GM20000 (cell line): ENCODE data around the gene FCER2.
A peak's percentile ranks its signal among the peaks of the same experiment; 100 is the strongest.
"Not testable (repeated sequence)": the region's sequence is repeated elsewhere in the genome, so short reads cannot be mapped to it uniquely, and the experiment has no call there.

Experiments
- DNase-seq: peaks from one replicate; pipeline ENCODE4 v3.0.0; 2012; ENCODE audit warnings: low spot score
- TF ChIP-seq, protein P1 (sequence below): IDR thresholded peaks from 2 replicates; pipeline ENCODE4 v1.5.1; 2012; ENCODE audit warnings: mild to moderate bottlenecking, control low read depth; ENCODE audit errors: extremely low read depth, missing control alignments

The FCER2 gene, protein sequence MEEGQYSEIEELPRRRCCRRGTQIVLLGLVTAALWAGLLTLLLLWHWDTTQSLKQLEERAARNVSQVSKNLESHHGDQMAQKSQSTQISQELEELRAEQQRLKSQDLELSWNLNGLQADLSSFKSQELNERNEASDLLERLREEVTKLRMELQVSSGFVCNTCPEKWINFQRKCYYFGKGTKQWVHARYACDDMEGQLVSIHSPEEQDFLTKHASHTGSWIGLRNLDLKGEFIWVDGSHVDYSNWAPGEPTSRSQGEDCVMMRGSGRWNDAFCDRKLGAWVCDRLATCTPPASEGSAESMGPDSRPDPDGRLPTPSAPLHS

DNA sequence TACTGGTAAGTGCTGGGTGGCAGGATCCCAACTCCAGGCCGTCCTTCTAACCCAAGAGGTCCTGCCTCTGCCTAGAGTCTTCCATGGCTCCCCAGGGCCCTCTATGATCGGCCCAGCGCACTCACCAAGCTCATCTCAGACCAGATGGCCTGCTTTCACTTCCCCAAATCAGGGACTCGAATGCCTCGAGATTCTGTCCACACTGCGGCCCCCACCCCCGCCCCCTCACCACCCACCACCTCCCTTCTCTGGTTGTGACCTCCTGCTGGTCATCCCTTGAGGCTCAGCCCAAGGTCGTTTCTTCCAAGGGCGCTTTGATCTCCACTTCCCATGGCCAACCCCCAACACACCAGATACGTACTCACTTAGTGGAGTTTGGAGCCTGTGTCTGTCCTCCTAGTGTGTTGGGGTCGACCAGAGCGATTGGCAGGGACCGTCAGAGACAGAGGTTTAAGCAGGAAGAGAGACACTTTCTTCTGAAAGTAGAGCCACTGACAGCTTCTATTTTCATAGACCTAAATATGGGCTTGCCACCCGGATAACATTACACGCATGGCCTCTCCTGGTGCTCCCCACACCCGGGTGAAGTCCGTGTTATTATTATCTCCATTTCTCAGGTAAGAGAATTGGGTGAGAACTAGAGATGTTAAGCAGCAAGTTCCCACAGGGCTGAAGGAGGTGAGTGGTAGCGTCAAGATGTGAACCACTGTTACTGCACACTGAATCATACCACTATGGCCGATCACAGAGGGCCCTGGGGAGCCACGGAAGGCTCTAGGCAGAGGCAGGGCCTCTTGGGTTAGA is at the start of gene FCER2:
FCER2 (minus strand) TSS at position 478 of the 804 bp plus-strand sequence. CDS start 2,371 bp downstream, outside the sequence.
- TF ChIP-seq, protein P1, sequence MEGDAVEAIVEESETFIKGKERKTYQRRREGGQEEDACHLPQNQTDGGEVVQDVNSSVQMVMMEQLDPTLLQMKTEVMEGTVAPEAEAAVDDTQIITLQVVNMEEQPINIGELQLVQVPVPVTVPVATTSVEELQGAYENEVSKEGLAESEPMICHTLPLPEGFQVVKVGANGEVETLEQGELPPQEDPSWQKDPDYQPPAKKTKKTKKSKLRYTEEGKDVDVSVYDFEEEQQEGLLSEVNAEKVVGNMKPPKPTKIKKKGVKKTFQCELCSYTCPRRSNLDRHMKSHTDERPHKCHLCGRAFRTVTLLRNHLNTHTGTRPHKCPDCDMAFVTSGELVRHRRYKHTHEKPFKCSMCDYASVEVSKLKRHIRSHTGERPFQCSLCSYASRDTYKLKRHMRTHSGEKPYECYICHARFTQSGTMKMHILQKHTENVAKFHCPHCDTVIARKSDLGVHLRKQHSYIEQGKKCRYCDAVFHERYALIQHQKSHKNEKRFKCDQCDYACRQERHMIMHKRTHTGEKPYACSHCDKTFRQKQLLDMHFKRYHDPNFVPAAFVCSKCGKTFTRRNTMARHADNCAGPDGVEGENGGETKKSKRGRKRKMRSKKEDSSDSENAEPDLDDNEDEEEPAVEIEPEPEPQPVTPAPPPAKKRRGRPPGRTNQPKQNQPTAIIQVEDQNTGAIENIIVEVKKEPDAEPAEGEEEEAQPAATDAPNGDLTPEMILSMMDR, result no peak
- peak; percentile 73 for DNase-seq

DNA sequence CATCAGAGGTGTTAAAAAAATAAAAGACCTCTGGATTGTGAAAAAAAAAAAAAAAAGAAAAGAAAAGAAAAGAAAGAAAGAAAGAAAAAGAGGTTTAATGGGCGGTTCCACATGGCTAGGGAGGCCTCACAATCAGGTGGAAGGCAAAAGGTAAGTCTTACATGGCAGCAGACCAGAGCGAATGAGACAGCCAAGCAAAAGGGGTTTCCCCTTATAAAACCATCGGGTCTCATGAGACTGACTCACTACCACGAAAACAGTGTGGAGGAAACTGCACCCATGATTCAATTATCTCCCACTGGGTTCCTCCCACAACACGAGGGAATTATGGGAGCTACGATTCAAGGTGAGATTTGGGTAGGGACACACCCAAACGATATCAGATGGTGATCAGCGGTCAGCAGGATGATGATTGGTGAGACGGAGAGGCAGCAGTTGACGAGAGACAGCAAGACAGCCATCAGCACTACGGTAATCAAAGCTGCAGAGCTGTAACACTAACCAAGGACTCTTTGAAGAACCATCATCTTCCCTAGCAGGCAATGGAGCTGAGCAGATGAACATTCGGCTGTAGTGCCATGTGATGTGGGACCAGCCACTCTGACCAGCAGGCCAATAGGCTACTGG is 49.3 kb upstream of the FCER2 start:
- DNase-seq, result no peak
- TF ChIP-seq, protein P1, result no peak

DNA sequence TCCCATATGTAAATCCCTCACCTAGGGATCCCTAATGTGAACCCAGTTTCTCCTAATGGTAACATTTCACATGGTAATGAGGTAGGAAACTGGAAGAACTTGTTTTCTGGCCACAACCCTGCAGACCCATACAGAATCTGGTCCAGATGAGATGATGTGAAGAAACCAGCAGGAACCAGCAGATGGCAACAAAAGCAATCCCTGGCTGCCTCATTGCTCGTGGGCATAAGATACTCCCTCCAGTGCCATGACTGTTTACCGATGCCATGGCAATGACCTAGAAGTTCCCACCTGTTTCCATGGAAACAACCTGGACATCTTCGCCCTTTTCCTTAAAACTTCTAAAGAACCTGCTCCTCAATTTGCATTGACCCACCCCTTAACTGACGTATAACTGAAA is 46.8 kb upstream of the FCER2 start:
- TF ChIP-seq, protein P1, result no peak
- DNase-seq, result no peak

DNA sequence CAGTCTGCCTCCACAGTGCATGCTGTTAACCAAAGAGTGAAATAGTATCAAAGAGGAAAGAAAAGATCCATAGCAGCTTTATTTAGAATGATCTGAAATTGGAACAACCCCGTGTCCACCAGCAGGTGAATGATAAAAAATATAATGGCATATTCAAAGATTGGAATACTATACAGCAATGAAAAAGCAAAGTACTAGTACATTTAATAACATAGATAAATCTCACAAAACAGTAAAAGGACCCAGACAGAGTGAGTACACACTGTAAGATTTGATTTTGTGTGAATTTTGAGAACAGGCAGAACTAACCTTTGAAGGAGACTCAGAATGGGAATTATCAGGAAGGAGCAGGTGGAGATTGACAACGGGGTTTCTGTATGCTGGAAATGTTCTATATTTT is 46.2 kb upstream of the FCER2 start:
- TF ChIP-seq, protein P1, result no peak
- DNase-seq, result no peak

DNA sequence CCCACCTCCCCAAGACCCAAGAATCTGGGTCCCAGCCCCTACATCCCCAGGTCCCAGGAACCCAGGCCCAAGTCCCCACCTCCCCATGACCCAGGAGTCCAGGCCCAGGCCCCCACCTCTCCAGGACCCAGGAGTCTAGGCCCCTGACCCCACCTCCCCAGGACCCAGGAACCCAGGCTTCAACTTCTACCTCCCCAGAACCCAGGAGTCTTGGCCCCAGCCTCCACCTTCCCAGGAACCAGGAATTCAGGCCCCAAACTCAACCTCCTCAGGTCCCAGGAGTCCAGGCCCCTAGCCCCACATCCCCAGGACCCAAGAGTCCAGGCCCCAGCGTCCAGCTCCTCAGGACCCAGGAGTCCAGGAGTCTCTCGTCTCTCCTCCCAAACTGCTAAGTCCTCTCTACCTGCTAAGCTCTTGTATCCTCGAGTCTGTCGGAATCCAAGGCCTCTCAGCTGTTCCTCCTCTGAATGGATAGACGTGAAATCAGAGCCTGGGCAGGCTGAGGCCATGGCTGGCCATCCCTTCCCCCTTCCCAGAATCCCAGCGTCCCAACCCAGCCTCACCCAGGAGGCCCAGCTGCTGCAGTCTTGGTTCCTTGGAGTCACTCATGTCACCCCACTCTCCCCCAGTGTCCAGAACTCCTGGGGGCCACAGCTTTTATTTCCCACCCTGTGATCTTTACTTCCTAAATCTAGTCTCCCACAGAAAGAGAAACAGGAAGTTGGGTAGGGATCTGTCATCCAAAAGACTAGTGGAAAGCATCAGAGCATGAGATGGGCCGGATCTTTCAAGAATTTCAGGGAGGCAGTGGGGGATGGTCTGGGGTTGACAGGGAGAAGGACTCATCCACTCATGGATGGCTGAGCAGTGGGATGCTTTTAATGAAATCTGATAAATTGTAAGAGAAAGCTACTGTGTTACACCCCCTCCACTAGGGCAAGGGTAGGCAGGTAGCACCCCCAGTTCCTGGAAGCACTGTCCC is 45.3 kb upstream of the FCER2 start, which contains the start of gene CD209:
CD209 (minus strand) TSS at position 632 of the 982 bp plus-strand sequence; CDS start at position 609, 23 bp downstream.
- DNase-seq, result no peak
- TF ChIP-seq, protein P1, result no peak

DNA sequence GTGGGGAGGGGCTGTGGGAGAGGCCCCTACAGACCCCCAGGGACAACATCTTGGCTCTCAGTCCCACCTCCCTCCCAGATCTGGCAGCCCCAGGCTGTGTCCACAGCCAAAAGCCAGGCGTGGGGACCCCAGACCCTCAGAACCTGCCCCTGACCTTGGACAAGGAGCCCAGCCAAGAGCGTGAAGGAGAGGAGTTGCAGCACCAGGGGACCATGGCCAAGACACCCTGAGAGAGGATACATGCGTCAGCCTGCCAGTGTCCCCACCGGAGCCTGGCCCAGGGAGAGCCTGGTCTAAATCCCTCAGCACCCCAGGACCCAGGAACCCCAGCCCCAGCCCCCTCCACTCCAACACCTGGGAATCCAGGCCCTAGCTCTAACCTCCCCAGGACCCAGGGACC is 44.4 kb upstream of the FCER2 start:
- not testable (repeated sequence) for DNase-seq

DNA sequence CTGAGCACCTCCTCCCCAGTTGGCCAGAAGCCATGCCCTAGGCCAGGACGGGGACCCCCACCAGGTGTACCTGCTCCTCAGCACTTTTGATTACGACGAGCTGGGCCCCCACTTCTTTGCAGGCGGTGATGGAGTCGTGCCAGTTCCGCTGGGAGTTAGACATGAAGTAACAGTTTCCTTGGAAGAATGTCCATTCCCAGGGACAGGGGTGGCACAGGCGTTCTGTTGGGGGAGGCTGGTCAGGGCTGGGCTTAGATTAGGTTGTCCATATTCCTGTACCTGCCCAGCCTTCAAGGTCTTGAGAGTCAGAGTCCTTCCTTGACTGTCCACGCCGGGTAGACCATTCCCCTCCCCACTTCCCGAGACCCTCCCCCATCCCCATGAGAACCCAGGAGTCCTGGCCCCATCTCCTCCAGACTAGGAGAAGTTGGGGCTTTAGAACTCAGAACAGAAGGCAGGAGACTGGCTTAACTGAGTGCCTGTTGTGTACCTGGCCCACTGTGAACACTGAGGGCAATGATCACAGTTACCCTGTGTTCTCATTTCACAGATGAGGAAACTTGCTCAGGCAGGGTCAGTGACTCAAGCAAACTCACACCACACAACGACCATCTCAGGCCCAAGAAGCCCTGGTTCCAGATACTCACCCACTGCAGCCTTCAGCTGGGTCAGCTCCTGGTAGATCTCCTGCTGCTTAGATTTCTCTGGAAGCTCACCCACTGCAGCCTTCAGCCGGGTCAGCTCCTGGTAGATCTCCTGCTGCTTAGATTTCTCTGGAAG is 43.1 kb upstream of the FCER2 start:
- no peak for DNase-seq
- TF ChIP-seq, protein P1, result no peak
